PC-9 (cell line): ENCODE measurements around the gene SSX4B.
"Not testable (repeated sequence)": the region's sequence is repeated elsewhere in the genome, so short reads cannot be mapped to it uniquely, and the experiment has no call there.

Experiments
- EZH2 ChIP-seq: fragments of 200-600 bp; sonication (generic); IDR thresholded peaks from 2 replicates; pipeline ENCODE4 v1.8.0; 2017; ENCODE audit warnings: antibody characterized with exemption, low read depth
- TF ChIP-seq, protein P1 (sequence below): fragments of 200-600 bp; sonication (generic); conservative IDR thresholded peaks from 2 replicates; pipeline ENCODE4 v1.6.1; 2017; ENCODE audit warnings: mixed run types, antibody characterized with exemption, mild to moderate bottlenecking, moderate library complexity

- TF ChIP-seq, protein P1, sequence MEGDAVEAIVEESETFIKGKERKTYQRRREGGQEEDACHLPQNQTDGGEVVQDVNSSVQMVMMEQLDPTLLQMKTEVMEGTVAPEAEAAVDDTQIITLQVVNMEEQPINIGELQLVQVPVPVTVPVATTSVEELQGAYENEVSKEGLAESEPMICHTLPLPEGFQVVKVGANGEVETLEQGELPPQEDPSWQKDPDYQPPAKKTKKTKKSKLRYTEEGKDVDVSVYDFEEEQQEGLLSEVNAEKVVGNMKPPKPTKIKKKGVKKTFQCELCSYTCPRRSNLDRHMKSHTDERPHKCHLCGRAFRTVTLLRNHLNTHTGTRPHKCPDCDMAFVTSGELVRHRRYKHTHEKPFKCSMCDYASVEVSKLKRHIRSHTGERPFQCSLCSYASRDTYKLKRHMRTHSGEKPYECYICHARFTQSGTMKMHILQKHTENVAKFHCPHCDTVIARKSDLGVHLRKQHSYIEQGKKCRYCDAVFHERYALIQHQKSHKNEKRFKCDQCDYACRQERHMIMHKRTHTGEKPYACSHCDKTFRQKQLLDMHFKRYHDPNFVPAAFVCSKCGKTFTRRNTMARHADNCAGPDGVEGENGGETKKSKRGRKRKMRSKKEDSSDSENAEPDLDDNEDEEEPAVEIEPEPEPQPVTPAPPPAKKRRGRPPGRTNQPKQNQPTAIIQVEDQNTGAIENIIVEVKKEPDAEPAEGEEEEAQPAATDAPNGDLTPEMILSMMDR = not testable (repeated sequence)
- TF ChIP-seq EZH2 = not testable (repeated sequence)
These were observed 35.4 kb upstream of the SSX4B start for GRCh38 chrX:48447201-48447600.
